GM19397 (cell line): ENCODE results near the gene HS3ST4.
"Not testable (repeated sequence)": the region's sequence is repeated elsewhere in the genome, so short reads cannot be mapped to it uniquely, and the experiment has no call there.

Experiments
- ATAC-seq: cut with Tn5 transposase; IDR thresholded peaks from one replicate; pipeline ENCODE4 v1.9.1; 2021; ENCODE audit warnings: mild to moderate bottlenecking, moderate library complexity; ENCODE audit not compliant: unreplicated experiment

HS3ST4 gene

DNA sequence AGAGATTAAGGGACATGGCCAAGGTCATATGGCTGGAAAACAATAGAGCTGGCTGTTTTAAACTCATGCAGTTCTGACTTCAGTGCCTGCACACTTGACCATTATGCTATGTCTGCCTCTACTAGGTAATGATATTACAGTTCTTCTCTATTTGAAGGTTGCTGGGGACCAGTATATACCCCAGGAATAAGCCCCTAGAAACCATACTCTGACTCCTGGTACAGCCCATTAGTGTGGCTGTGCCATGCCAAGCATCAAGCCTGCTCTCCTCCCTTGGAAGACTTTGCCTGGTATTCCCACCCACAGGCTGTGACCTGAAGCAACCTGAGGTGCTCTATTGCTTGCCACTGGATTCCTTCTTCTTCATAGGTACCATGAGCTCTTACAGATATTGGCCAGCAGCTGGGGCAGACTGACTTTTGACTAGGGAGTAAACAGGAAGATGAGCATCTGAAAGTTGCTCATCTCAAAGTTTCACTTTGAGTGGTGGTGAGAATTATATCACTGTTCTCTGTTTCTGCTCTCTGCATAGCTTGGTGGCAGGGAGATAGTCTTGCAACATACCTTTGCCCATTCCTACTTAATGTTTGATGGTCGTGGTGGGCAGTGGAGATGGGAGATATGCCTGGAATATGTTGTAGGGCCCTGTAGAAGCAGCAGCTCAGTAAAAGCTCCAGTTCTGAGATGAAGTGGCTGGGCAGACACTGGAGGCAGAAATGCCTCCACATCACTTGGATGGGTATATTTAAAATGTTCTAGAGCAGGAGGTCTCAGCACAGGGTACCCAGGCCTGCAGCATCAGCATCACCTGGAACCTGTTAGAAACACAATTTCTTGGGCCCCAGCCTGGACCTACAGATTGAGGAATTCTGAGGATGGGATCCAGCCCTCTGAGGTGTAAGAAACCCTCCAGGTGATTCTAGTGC is 274.7 kb downstream of the HS3ST4 start:
- ATAC-seq = peak; percentile 89

DNA sequence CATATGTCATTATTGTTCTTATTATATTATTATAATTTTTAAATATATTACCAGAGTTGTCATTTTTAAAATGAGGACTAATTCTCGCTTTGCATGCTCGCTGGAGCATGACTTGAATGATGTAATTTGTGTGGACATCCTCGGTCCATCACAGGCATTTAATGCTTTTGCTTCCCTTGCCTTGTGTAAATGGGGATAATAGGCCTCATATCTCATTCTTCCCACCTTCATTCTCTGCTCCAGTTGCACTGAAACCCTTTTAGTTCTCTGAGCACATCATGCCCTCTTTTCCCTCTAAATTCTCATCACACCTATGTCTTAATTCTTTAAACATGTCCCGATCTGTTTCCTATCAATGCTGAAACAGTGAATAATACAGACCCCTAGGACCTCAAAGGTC is 285.4 kb downstream of the HS3ST4 start:
- no peak for ATAC-seq

DNA sequence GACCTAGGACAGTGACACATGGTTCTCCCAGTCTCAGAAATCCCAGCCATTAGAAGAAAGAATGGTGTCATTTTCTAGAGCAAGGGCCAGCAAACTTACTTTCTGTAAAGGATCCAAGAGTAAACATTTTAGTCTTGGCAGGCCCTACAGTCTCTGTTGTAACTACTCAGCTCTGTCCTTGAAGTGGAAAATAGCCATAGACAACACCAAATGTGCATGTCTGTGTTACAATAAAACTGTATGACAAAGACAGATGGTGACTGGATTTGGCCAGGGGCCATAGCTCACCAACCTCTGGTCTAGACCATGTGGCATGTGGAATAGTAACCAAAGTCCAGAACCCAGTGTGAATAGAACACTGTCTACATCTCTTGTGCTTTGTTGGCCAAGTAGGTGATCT is 286.5 kb downstream of the HS3ST4 start:
- no peak for ATAC-seq

DNA sequence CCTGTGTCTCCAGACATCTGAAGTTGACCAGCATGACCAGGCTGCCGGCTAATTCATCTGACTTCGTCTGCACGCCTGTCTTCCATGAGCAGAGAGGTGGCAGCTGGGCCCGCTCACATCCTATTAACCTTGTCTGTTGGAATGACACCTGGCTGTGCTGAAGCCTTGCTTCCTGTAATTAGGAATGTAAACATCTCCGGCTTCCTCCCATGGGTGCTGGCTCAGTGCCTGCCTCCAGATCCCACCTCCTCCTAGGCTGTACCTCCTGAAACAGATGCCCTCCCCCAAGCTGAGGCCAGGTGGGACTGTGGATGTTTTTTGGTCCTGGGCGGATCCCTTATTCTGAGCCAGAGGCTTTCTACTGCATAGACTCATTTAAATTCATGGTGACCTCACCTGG is 296.3 kb downstream of the HS3ST4 start:
- no peak for ATAC-seq

DNA sequence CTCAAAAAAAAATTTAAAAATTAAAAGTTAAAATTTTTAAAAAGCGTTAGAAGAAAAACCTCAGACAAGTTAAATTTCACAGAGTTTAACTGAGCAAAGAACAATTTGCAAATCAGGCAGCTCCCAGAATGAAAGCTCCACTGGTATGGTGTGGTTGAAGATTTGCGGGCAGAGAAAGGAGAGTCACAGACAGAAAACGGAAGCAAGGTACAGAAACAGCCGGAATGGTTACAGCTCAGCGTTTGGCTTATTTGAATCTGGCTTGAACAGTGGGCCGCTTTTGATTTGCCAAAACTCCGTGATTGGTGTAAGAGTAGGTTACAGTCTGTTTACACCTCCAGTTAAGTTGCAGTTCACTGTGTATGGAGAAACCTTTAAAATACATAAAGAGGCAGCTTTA is 297.1 kb downstream of the HS3ST4 start:
- no peak for ATAC-seq

DNA sequence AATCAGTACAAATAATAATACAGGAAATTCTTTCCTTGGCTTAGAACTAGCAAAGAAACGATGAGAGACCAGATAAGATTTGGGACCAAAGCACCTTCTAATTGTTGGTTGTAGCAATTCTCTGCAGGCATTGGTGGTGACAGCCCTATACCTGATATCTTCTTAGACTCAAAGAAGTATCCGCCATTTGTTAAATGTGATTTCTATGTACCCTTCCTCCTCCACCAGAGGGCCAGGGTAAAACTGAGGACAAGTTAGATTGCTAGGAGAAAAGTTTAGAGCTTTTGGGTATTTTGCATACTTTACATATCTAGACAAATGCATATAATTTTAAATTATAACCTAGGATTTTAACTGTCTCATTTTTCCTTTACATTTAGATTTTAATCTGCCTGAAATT is 304.3 kb downstream of the HS3ST4 start:
- ATAC-seq = no peak

DNA sequence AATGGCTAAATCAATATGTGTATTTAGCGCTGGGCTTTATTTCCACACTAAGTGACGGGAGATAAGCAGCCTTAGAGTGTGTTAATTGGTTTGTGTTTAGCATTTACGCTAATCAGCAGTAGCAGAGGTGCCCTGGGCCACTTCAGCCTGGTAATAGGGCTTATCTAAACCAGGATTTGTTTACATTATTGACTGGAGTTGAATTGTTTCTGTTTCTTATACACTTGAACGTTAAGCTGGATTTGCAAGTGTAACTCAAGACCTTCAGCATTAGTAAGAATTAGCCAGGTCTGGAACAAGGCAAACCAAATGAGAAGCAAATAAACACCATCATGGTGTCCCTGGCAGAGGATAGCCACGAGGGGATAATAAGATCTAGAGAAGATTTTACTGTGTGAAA is 313.6 kb downstream of the HS3ST4 start:
- ATAC-seq = no peak

DNA sequence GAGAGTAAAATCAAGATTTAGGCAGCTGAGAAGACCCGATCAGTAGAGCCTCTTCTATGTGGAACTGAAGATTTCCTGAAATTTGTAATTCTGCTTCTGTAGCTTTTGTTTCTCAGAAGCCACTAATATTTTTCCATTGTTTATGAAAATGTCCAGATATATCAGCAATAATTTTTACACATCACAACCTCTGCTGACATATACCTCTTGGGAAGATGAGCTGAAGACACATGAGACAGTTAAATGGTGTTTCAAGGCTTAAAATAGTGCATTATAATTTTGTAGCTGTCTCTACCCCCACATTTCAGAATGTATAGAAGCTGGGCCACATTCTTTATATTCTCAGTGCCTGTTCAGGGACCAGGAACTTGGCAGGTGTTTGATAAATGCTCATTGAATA is 320.6 kb downstream of the HS3ST4 start:
- no peak for ATAC-seq

DNA sequence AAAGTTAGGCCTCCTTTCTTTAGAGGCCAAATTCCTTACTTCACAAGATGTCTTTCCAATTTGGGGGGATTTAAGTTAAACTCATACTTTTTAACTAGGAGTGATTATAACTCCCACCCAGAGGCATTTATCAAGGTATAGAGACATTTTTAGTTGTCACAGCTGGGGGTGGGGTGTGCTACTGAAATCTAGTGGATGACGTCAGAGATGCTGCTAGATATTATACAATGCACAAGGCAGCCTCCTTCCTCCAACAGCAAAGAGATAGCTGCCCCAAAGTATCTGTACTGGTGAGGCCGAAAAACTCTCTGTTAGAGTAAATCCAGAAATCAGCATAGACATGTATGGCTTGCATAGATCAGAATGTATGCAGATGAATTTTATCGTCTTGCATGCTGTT is 324.0 kb downstream of the HS3ST4 start:
- no peak for ATAC-seq

DNA sequence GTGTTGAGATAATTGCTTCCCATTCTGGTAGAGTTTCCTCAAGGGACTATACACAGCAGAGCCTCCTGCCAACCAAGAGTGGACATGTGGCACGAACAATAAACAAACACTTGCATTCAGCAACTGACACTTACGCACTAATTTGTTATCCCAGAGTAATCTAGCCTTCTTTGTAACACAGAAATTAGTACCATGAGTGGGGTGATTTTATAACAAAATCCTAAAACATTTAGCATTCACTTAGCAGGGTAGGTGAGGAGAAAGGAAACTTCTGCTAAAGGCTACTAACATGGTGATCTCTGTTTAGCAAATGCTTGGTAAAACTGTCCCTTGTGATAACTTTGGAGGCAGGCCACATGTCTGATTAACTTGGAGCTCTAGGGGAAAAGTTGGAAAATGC is 325.2 kb downstream of the HS3ST4 start:
- no peak for ATAC-seq

DNA sequence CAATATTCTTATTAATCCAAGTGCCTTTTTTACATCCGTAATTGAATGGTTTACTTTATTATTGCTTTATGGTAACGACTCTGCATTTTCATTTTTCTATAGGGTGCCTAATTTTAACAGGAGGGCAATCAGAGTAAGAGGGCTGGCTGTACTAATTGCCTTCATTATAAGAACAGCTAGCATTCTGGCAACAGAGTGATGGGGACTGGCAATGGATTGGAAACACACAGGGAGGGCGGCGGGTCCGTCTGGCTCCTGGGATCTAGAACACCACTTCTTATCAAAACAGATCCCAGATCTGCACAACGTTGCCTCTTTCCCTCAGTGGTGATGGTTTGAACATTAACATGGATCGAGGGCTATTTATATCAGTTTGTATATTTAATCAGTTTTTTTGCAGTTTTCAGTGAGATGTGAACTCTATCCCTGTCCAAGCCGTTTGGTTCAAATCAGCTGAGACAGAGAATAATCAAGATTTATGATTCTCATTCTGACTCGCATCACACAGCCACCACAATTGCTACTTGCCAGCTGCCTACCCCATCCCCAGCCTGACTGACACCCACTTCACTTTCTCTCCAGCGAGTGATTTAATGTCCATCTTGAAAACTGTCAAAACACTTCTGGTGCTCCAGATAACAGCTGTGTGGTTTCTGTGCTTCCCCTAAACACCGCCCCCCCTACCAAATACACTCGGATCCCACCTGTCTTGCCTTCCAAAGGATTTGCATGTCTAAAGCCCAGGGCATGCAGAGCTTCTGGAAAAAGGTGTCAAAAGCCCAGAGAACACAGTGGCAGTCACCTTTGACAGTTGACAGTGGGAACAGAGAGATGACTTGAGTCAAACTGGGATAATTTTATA is 327.9 kb downstream of the HS3ST4 start:
- no peak for ATAC-seq

DNA sequence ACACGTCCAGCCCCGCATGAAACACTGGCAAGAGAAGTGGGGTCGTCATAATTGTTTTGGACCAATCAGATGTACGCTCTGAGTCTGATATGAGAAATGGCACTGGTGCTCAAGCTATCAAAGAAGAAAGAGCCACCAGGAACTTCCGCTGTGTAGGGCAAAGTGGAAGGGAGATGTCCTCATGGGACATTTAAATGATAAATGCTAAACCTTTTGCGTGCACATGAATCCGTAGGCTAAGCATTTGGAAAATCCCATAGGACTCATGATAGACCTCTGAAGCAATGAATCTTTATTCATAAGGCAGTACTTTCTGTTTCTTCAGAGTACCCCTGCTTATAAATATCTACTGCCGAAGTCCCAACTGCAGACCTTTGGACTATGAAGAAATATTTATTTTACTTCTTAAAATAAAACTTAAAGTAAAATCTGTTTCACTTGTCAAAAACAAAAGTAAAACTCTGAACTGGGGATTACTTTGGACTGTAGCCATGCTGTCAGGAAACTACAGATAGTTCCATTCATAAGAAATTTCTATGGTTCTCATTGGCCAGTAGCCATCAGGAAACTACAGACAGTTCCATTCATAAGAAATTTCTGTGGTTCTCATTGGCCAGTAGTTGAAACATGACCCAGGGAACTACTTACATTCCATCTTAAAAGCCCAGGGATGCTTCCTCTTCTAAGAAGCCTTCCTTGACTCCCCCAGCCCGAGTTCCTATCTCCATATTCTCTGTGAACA is 335.1 kb downstream of the HS3ST4 start:
- no peak for ATAC-seq

DNA sequence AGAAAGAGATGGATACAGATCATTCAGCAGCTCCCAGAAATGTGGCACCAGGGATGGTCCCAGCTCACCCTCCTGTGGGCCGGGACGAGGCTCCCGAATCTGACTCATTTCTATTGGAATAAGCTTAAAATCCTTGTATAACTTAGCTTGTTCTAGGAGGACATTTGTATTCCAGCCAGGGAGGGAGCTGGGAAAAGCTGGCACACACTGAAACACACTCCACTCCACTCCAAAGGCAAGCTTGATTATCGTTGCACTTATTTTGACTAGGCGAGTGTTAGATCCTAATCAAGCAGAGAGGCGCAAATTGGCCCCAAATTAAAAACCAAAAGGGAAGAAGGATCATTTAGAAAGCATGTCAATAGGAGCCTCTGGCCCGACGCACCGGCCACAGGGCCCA is 339.5 kb downstream of the HS3ST4 start:
- ATAC-seq = no peak

DNA sequence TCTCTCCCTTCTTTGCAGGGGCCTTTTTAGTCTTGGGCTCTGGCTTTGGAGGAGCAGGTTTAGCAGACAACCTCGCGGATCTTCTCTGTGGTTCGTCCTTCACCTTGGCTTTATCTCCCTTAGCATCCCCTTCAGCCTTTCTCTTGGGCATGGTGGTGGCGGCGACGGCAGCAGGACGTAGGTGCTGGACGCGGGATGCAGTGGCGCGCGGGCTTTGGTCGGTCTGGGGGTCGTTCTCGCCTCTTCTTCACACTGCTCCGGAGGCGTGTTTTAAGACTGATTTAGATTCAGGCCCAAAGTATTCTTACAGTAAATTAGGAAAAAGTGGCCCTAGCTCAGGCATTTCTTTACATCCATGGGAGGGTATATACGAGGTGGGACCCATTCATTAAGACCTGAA is 340.9 kb downstream of the HS3ST4 start:
- not testable (repeated sequence) for ATAC-seq

DNA sequence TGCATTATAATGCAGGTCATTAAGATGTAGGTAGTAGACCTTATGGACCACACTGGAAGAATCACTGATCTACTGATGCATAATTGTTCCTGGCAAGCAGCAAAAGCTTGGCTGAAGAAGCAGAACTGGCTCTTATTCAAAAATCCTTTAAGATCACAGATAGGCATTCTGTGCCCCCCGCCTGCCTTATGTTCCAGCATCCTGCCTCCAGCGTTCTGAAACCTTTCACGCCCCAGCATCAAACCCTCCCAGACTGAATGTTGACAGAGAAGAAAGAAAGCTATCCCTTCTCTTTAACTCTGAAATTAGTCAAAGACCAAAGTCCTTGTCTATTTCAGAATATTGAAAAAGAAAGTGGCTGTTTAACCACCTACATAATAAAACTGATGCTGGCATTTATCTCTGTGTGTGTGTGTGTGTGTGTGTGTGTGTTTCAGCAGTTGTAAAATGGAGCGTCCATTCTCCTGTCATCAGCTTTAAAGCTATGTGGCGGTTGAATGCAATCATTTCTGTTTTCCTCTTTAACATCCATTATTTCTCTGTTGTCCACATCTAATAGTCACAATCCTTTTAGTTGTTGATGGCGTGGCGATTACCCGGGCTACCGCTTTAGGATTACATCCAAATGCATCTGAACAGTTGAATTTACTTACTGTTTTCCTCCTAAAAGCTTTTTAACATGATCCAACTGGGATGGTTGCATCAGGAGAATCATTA is 350.4 kb downstream of the HS3ST4 start:
- ATAC-seq = no peak

DNA sequence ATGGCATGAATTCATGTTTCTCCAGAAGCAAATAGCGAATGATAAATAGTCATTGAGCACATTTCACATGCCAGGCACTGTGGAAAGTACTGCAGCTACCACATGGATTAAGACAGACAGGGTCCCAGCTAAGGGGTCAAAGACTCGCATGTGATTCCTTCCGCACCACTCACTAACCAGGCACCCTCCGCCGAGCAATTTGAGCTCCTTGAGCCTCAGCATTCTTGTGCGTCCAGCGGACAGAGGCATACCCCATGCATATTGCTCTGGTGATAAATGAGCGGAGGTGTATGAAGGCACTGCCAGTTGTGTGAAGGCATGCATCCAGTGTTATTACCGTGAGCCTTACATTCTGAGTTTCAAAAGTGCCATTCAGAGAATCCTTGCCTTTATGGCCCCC is 358.7 kb downstream of the HS3ST4 start:
- no peak for ATAC-seq

DNA sequence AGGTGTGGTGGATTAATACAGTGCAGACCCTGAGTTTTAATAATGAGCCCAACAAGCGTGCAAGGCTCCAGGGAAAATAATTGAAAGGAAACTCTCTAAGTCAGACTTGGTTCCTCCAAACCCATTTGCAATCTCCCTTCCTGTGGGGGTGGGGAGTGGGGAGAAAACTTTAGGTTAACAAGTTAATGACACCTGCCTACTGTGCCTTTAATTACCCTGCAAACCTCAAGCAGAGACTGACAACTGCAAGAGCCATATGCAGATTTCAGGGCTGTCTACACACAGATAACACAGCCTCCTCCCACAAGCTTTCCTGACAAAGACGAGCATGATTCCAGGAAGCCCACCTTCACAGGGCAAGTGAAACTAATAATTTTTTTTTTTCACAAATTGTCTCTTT is 359.3 kb downstream of the HS3ST4 start:
- ATAC-seq = no peak

DNA sequence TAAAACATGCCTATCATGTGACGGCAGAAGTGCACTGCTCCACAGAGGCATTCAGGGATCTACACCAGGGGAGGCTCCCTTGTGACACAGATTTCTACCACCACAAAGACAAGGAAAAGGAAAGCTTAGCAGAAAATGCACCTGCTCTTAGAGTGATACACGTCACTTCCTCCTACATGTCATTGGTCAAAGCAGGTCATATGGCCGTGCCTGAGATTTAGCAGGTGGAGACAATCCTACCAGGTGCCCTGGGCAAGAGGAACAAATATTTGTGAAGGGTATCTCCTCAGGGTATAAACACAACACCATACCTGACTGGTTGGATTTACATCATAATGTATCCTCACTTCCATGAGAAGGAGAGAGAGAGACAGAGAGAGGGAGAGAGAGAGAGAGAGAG is 362.1 kb downstream of the HS3ST4 start:
- ATAC-seq = no peak

DNA sequence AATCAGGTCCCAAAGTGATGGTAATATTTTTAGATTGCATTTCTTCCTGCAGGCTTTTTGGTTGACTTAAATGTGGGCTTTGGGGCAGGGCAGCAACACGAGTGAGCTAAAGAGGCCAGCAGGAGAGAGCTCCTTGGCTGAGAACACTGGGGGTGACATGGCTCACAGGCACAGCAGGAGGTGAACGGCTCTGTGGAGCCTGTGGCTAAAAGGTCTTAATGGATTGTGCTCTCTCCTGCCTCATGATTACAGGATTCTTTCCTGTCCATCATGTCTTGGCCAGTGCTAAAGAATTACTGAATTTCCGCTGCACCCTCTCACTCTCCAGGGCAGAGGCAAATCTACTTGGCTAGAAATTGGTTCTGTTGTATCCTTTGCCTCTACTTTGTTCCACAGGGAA is 366.6 kb downstream of the HS3ST4 start:
- no peak for ATAC-seq

DNA sequence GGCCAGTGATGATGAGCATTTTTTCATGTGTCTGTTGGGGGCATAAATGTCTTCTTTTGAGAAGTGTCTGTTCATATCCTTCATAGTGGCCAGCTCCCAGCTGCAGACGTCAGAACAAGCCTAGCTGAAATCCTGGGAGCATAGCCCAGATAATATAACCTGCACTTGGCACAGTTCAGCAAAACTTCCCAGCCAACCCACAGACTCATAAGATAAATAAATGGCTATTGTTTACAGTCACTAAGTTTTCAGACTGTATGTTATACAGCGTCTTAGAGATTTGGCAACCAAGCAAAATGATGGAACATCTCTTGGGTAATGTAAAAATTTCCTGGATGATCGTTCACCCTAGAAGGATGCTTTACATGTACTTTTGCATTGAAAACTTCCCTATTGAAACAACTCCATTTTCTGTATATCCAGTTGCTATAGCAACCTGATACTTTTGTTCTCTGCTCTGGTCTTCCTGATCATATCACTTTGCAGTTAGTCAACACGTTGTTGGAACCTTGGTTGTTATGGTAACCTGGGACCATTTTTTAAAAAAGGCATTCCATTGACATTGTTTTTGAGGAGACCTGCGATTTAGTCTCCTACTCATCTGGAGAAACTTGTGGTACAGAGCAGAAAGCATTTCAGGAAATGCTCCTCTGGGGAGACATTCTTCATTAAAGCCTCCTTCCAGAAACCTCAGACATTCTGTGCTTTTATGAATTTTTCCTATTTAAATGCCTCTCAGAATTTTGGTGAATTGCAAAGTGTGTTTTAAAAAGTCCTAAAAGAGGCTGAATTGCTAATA is 378.7 kb downstream of the HS3ST4 start:
- ATAC-seq = no peak
